ENCODE measurements around the gene CPT2.
"Not testable (repeated sequence)": the region's sequence is repeated elsewhere in the genome, so short reads cannot be mapped to it uniquely, and the experiment has no call there.

Gene CPT2

DNA sequence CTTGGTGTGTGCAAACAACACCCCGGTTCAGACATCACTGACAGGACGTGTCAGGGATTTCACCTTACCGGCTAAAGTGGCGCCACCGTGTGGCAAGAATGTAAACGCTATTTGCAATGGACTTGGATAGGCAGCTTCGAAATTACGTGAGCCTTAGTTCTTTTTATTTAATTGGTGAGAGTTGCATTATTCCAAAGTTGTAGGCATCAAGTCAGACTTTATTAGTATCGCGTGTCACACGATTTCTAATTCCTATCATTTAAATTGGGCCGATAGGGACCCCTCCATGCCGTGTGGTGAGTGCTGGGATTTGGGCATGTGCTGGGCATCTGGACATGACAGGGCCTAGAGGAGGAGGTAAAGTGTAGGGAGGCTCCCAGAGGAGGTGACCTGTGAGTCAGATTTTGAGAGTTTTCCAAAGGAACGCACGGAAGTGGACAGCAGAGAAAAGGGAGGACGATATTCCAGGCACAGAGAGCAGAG is 14.5 kb upstream of the CPT2 start:
- DNase-seq (ENCODE audit: low read depth in 3 of 3): peak; percentile 64 to 78 (median 69)

DNA sequence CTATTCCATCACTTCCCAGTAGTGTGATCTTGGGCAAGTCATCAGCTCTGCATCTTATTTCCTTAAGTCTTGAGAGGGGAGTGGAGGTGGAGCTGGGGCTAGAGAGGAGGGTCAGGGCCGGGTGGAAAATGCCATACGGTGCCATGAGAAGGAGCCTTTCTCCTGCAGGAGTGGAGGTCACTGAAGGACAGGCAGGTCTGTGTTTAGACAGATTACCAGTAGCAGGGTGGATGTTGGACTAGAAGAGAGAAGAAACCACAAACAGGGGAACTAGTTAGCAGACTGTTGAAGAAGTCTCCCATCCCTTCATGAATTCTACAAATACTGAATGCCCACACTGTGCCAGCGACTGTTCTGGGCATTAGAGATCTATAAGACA is 13.9 kb upstream of the CPT2 start:
- DNase-seq (ENCODE audit: low read depth in 3 of 3): no peak

DNA sequence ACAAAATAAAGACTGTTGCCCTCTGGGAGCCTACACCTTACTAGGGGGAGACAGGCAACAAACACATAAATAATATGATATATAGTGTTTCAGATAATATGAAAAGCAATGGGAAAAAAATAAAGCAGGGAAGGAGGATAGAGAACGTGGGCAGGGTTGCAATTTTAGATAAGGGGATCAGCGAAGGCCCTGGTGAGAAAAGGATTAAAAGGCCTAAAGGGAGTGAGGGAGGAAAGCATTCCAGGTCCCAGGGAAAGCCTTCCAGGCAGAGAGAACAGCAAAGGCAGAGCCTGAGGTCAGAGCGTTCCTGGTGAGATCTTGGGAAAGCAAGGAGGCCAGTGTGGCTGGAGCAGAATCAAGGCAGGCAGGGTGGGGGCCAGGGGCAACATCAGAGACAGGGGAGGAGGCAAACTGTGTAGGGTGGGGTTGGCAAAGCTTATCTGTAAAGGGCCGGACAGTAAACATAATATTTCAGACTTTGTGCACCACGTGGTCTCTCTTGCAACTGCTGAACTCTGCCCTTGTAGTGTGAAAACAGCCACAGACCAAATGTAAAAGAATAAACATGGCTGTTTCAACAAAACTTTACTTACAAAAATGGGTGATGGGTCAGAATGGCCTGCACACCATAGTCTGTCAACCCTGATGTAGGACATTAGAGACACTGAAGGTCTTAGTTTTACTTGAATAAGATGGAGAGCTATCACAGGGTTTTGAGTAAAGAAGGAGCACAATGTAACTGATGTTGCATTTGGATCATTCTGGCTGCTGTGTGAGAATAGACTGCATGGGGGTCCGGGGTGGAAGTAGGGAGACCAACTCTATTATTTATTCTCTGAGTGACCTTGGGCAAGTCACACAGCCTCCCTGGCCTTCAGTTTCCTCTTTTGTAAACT is 13.3 kb upstream of the CPT2 start:
- no peak for DNase-seq (ENCODE audit: low read depth in 3 of 3)

DNA sequence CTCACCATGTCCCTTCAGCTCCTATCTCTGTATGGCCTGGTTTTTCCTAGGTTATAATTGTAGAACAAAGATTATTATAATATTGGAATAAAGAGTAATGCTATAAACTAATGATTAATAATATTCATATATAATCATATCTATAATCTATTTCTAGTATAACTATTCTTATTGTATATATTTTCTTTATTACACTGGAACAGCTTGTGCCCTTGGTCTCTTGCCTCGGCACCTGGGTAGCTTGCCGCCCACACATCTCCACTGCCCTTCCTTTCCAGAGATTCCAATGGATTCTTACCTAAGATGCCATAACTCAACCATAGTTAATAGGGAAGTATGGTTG is 10.7 kb upstream of the CPT2 start:
- DNase-seq (ENCODE audit: low read depth in 3 of 3): not testable (repeated sequence)

DNA sequence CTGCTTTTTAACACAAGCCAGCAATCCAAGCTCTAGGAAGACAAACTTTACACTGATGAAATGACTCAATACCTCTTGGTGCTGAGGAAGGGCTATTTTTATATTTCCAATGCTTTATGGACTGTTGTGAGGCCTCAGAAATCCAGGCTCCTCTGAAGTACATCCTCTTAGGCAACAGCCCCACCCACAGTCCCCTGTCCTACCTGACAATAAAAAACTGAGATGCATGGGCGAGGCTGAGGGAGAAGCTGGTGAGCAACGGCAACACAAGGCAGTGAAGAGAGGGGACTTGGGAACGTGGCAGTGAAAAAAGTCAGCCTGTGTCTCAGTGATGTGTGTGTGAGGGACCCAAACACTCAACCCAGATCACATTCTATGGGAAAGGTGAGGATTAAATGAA is 10.1 kb upstream of the CPT2 start:
- no peak for DNase-seq (ENCODE audit: low read depth in 3 of 3)

DNA sequence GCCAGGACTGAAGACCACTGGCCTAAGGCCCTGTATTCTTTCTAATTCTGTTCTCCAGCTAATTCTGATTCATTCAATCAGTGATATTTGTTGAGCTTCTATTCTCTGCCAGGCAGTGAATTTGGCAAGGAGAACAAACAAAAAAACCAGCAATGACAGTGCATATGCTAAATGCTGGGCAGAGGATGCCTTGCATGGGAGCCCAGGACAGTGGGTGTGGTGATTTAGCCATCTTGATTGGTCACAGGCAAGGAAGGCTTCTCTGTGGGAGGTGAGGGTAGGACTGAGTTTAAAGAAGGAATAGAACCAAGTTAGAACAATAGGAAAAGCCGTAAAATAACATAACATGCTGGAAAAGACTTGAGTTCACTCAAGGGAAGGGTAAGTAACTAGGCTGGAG is 9.2 kb upstream of the CPT2 start:
- no peak for DNase-seq (ENCODE audit: low read depth in 3 of 3)

DNA sequence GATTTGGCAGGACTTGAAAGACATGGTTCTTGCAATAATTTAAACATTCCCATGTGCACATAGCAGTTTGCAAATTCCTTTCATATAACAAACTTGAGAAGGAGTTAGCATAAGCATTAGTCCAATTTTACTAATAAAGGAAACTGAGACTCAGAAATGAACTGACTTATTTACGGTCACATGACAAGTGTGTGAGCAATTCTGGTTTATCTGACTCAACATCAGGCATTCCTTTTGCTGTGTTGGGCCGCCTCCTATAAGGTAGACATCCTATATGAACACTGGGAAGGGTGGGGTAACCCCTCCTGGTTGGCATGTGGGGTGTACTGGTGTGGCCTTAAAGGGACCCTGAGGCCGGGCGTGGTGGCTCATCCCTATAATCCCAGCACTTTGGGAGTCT is 8.5 kb upstream of the CPT2 start:
- DNase-seq (ENCODE audit: low read depth in 3 of 3): no peak

DNA sequence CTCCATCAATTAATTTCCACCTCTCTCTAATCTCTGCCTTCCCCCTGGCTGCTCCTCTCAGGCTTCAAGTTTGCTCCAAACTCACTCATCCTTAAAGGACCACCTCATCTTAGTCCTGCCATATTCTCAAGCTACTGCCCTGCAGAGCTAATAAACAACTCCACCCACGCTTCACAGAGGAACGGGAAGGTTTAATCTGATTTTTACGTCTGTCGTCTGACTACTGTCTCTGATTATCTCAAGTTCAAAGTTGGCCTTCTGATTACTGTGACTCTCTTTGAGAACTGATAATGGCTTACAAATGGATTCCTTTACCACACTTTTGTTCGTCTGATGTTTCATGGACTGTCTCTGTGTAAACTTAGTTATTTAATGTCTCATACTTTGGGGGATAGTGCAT is 7.6 kb upstream of the CPT2 start:
- DNase-seq (ENCODE audit: low read depth in 3 of 3): no peak

DNA sequence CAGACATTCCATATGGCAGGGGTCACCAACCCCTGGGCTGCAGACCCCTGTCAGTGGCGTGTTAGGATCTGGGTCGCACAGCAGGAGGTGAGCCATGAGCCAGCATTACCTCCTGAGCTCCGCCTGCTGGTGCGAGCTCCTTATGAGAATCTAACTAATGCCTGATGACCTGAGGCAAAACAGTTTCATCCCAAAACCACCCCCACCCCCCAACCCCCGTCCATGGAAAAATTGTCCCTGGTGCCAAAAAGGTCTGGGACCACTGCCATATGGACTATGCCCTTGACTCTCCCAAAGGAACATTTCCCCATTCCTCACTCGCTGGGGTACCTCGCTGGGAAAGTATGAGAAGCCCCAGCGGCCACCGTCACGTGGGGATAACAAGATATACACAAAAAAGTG is 6.4 kb upstream of the CPT2 start:
- DNase-seq (ENCODE audit: low read depth in 3 of 3): no peak

DNA sequence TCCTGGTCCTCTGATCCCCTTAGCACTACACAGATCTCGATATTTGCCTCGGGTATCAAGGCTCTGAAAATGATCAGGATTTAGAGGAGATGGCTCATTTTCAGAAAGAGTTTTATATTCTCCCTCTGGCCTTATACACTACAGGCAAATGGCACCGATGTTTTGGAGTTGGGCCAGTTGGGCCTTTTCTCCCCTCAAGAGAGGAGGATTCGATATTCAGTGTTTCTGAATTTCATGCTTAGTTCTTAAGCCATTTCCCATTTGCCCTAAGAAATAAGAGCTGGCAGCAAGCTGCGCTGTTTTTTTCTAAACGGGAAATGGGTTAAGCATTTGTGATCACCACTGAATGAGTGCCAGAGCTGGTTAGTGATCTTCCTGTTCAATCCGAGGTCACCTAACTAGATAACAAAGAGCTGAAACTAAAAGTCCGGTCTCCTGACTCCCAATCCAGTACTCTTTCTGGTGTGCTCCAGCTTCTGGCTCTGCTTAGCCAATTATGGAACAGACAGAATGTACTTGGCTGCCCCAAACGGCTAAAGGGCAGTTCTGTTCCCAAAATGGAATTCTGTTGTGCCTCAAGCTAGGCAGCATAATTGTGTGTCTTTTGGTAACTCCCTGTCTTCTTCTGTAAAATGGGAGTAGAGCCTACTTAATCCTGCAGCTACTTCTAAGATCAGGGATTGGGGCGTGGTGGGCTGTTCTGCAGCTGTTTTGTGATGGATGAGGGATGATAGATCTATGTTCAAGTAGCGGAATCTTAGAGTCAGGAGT is 1.2 kb upstream of the CPT2 start:
- DNase-seq (ENCODE audit: low read depth in 3 of 3): no peak

DNA sequence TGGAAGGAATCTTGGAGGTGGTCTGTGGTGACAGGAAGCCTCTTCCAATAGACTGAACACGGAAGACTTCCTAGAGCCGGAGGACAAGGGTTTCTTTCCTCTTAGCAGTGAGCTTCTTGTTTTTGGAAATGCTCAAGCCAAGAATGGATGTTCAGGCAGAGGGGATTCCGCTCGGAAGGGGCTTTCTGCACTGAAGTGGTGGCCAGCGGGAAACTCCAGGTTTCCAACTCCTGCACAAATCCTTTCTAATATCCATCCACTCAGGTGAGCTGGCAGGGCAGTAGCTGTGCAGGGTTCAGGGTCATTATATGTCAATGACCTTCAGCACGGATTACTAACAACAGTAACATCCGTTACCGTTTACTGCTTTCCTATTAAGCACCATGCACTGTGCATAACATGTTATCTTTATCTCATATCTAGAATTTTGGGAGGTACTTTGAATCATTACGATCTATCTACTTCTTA is 573 bp upstream of the CPT2 start:
- DNase-seq (ENCODE audit: low read depth in 3 of 3): no peak

DNA sequence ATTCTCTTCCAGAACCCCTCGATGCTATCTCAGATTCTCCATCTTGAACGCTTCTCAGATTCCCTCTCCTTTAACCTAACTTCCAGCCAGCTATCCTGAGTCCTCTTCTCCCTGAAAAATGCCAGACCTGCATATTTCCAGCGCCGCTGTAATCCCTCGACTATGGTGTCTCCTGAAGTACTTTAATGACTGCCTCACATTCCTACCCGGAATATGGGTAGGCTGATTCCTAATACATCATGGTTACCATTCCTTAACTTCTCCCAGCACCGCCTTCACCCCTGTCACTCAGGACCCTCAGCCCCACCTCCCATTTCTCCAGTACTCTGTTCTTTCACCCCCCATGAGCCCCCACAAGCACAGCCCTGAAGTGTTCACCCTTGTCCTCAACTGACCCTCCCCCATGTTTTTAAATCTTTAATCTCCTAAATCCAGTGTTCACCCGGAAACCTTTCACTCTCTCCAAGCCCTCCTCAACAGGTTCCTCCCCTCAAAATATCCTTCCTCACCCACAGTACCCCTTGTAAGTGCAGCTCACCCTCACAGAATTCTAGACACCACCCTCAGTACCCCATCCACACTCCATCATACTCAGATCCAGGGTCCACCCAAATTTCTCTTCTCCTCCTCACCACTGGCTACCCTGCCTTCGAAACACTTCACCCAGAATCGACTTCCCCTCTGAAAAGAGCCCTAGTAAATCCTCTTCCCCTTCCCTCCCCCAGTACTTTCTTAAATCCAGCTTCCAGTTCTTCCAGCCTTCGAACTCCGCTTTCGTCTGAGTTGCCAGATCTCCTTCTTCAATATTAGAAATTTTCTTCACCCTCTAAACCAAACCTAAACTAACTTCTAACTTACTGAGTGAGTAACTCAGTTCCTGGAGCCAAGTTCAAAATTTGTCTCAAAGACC is 922 bp downstream of the CPT2 start:
- no peak for DNase-seq (ENCODE audit: low read depth in 3 of 3)

DNA sequence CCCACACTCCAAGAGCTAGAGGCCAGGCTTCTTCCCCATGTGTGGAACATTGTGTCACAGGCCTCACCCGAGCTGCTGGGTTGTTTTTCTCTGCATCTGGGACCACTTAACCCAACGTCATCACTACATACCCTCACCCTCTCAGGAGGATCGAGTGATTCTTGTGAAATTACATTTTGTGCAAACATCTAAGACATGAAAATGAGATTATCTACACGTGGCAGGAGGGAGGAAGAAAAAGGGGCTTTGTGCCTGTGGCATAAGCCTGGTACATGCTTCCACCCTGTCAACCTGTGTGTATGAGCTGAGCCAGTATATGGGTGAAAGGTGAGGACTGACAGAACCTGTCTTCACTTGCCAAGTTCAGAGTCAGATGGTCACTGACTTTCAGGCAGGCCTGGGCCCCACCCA is 1.6 kb downstream of the CPT2 start:
- DNase-seq (ENCODE audit: low read depth in 3 of 3): no peak

DNA sequence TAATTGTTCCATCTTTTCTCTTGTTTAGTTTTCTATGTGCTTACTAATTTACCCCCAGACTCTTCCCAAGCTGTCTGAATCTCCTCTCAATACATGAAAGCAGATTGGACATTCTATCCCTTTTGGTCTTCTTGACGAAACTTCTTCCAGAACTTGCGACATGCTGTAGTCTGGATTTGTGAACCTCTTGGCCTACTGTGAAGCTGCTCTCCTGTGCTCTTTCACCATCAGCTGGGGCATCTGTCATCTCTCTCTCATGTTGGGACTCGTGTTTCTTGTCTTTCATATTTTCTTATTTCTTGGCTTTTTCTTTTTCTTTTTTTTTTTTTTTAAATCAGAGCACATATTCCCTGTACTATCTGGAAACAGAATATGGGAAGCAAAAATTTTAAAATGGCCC is 6.8 kb downstream of the CPT2 start:
- no peak for DNase-seq (ENCODE audit: low read depth in 3 of 3)

DNA sequence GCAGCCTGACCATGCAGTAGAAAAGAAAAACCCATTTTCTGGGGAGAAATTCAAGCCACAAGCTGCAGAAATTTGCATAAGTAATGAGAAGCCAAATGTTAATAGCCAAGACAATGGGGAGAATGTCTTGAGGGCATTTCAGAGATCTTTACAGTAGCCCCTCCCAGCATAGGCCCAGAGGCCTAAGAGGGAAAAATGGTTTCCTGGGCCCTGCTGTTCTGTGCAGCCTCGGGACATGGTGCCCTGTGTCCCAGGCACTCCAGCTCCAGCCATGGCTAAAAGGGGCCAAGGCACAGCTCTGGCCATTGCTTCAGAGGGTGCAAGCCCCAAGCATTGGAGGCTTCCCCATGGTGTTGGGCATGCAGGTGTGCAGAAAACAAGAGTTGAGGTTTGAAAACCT is 8.9 kb downstream of the CPT2 start:
- DNase-seq (ENCODE audit: low read depth in 3 of 3): not testable (repeated sequence)

DNA sequence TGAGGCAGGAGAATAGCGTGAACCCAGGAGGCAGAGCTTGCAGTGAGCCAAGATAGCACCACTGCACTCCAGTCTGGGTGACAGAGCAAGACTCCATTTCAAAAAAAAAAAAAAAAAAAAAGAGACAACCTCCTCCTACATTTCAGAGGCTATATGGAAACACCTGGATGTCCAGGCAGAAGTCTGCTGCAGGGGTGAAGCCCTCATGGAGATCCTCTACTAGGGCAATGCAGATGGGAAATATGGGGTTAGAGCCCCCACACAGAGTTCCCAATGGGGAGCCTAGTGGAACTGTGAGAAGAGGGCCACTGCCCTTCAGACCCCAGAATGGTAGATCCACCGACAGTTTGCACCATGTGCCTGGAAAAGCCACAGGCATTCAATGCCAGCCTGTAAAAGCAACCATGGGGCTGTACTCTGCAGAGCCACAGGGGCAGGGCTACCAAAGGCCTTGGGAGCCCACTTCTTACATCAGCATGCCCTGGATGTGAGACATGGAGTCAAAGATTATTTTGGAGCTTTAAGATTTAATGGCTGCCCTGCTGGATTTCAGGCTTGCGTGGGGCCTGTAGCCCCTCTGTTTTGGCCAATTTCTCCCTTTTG is 9.6 kb downstream of the CPT2 start:
- not testable (repeated sequence) for DNase-seq (ENCODE audit: low read depth in 3 of 3)

DNA sequence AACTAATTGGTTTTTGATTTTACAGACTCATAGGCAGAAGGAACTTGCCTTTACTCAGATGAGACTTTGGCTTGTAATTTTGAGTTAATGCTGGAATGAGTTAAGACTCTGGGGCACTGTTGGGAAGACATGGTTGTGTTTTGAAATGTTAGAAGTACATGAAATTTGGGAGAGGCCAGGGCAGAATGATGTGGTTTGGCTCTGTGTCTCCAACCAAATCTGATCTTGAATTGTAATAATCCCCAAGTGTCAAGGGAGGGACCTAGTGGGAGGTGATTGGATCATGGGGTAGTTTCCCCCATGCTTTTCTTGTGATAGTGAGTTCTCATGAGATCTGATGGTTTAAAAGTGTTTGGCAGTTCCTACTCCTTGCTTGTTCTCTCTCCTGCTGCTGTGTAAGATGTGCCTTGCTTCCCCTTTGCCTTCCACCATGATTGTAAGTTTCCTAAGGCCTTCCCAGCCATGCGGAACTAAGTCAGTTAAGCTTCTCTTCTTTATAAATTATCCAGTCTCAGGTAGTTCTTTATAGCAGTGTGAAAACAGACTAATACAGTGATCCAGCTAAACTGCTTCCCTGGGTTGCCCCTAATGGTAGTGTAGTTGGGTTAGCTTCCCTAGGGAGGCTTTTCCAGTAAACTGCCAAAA is 10.2 kb downstream of the CPT2 start:
- no peak for DNase-seq (ENCODE audit: low read depth in 3 of 3)

DNA sequence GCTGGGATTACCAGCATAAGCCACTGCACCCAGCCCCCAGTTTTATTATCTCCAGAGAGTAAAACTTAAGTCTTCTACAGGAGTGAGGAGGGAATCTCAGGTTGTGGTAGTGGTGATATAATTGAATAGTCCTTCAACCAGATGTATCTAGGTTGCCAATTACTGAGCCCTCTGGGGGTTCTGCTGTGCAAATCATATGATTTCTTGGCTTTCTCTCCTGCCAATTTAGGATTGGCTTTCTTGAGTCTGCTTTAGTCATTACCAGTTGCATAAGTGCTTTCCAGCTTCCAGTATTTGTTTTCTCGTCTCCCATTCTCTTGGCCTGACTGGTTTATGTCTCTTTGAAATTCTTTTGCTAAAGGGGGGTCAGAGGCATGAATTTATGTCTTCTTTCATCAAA is 11.1 kb downstream of the CPT2 start:
- DNase-seq (ENCODE audit: low read depth in 3 of 3): no peak

DNA sequence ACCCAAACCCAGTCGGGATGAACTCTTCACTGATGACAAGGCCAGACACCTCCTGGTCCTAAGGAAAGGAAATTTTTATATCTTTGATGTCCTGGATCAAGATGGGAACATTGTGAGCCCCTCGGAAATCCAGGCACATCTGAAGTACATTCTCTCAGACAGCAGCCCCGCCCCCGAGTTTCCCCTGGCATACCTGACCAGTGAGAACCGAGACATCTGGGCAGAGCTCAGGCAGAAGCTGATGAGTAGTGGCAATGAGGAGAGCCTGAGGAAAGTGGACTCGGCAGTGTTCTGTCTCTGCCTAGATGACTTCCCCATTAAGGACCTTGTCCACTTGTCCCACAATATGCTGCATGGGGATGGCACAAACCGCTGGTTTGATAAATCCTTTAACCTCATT is 13.7 kb downstream of the CPT2 start:
- no peak for DNase-seq (ENCODE audit: low read depth in 3 of 3)

DNA sequence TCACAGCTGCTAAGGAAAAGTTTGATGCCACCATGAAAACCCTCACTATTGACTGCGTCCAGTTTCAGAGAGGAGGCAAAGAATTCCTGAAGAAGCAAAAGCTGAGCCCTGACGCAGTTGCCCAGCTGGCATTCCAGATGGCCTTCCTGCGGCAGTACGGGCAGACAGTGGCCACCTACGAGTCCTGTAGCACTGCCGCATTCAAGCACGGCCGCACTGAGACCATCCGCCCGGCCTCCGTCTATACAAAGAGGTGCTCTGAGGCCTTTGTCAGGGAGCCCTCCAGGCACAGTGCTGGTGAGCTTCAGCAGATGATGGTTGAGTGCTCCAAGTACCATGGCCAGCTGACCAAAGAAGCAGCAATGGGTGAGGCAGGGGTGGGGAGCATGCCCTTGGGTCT is 14.3 kb downstream of the CPT2 start:
- no peak for DNase-seq (ENCODE audit: low read depth in 3 of 3)

DNA sequence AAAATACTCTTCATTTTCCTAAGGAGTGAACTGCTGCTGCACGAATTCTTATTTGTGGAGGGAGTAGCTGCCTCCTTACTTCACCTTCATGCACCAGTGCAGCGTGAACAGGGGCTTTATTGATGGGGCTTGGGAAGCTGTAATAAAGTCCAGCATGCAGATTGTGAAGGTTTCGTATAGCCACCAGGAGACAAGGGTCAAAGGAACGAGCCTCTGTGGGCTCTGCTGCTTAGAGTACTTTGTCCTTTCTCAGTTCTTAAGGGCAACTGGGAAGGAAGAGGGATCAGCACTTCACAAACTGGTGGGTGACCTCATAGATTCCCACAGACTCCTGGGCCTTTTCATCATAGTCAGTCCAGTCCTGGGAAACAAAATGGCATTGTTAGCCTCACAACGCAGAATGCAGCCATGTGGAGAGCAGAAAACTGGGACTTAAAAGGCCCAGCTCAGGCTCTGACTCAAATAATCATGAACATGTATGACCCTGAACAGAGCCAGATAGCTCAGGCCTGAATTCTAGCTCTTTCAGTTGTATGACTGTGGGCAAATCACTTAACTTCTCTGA is 17.8 kb downstream of the CPT2 start:
- no peak for DNase-seq (ENCODE audit: low read depth in 3 of 3)

Data from stimulated activated CD4-positive, alpha-beta T cell treated with anti-CD3 and anti-CD28 coated beads, TNF-alpha, amount 100 ng/mL, for 48 hours (primary cell).